H9 (cell line): ENCODE data around the gene SNRPD3. TPM values are rescaled to one million over a fixed set of nuclear protein-coding genes. Genes with fewer than 3 reads are reported as not detected.
"Not testable (repeated sequence)": the region's sequence is repeated elsewhere in the genome, so short reads cannot be mapped to it uniquely, and the experiment has no call there.

Experiments used
- DNase-seq: peaks from one replicate; pipeline ENCODE4 v3.0.0-alpha.2; 2017
- H2AFZ ChIP-seq: one replicate; pipeline ENCODE4 v1.6.1; 2013; ENCODE audit warnings: mild to moderate bottlenecking, low read length, control low read depth, moderate library complexity
- H2AK5ac ChIP-seq: 2 replicates; pipeline ENCODE4 v1.6.1; 2013; ENCODE audit warnings: low read length, control low read depth, mixed read lengths; ENCODE audit not compliant: insufficient read length
- H2BK120ac ChIP-seq: one replicate; pipeline ENCODE4 v1.6.1; 2013; ENCODE audit warnings: low read depth, mild to moderate bottlenecking, low read length, control low read depth, inconsistent platforms; ENCODE audit not compliant: poor library complexity, severe bottlenecking
- H2BK12ac ChIP-seq: 2 replicates; pipeline ENCODE4 v1.6.1; 2013; ENCODE audit warnings: low read length, control low read depth, mixed read lengths, low read depth; ENCODE audit not compliant: insufficient read length
- H2BK15ac ChIP-seq: 2 replicates; pipeline ENCODE4 v1.6.1; 2013; ENCODE audit warnings: low read depth, low read length, control low read depth
- H2BK20ac ChIP-seq: one replicate; pipeline ENCODE4 v1.6.1; 2013; ENCODE audit warnings: low read depth, mild to moderate bottlenecking, low read length, control low read depth, inconsistent platforms; ENCODE audit not compliant: poor library complexity, severe bottlenecking
- H2BK5ac ChIP-seq: 2 replicates; pipeline ENCODE4 v1.6.1; 2013; ENCODE audit warnings: low read length, control low read depth, mixed read lengths; ENCODE audit not compliant: insufficient read length
- H3K14ac ChIP-seq: 2 replicates; pipeline ENCODE4 v1.6.1; 2013; ENCODE audit warnings: low read length, control low read depth; ENCODE audit not compliant: insufficient read depth
- H3K18ac ChIP-seq: 2 replicates; pipeline ENCODE4 v1.6.1; 2013; ENCODE audit warnings: low read depth, mild to moderate bottlenecking, mixed read lengths, low read length, control low read depth; ENCODE audit not compliant: insufficient read length
- H3K23ac ChIP-seq: 2 replicates; pipeline ENCODE4 v1.6.1; 2013; ENCODE audit warnings: low read length, control low read depth, mixed read lengths, low read depth; ENCODE audit not compliant: insufficient read length
- H3K23me2 ChIP-seq: 2 replicates; pipeline ENCODE4 v1.6.1; 2013; ENCODE audit warnings: low read depth, mild to moderate bottlenecking, mixed read lengths, low read length, control low read depth; ENCODE audit not compliant: insufficient read length, poor library complexity, severe bottlenecking
- H3K27ac ChIP-seq: 2 replicates; pipeline ENCODE4 v1.5.1; 2013; ENCODE audit warnings: low read length, control low read depth, mixed read lengths, low read depth; ENCODE audit not compliant: insufficient read length
- H3K27me3 ChIP-seq: 2 replicates; pipeline ENCODE4 v1.6.1; 2013; ENCODE audit warnings: low read length, control low read depth, inconsistent platforms; ENCODE audit not compliant: insufficient read depth
- H3K4ac ChIP-seq: 2 replicates; pipeline ENCODE4 v1.6.1; 2013; ENCODE audit warnings: low read depth, mild to moderate bottlenecking, control low read depth, inconsistent platforms, low read length, moderate library complexity
- H3K4me1 ChIP-seq: 2 replicates; pipeline ENCODE4 v1.6.1; 2013; ENCODE audit warnings: low read length, control low read depth, inconsistent platforms; ENCODE audit not compliant: insufficient read depth
- H3K4me2 ChIP-seq: 2 replicates; pipeline ENCODE4 v1.6.1; 2013; ENCODE audit warnings: low read length, control low read depth, mixed read lengths; ENCODE audit not compliant: insufficient read length, insufficient read depth
- H3K56ac ChIP-seq: 2 replicates; pipeline ENCODE4 v1.6.1; 2013; ENCODE audit warnings: low read depth, mild to moderate bottlenecking, mixed read lengths, low read length, control low read depth; ENCODE audit not compliant: insufficient read length
- H3K79me1 ChIP-seq: 2 replicates; pipeline ENCODE4 v1.6.1; 2013; ENCODE audit warnings: low read depth, mild to moderate bottlenecking, moderate library complexity, low read length, control low read depth, inconsistent platforms; ENCODE audit not compliant: insufficient read depth, poor library complexity, severe bottlenecking
- H3K79me2 ChIP-seq: 2 replicates; pipeline ENCODE4 v1.6.1; 2013; ENCODE audit warnings: low read length, control low read depth, inconsistent platforms; ENCODE audit not compliant: insufficient read depth
- H3K9ac ChIP-seq: 2 replicates; pipeline ENCODE4 v1.6.1; 2013; ENCODE audit warnings: low read length, control low read depth, mixed read lengths; ENCODE audit not compliant: insufficient read length; ENCODE audit errors: extremely low read depth
- H3K9me3 ChIP-seq: one replicate; pipeline ENCODE4 v1.6.1; 2013; ENCODE audit warnings: low read depth, low read length, inconsistent platforms; ENCODE audit not compliant: control insufficient read depth
- H3T11ph ChIP-seq: one replicate; pipeline ENCODE4 v1.6.1; 2013; ENCODE audit warnings: mild to moderate bottlenecking, low read length, control low read depth, inconsistent platforms
- H4K20me1 ChIP-seq: one replicate; pipeline ENCODE4 v1.6.1; 2013; ENCODE audit not compliant: control insufficient read depth, insufficient read length, insufficient read depth
- H4K5ac ChIP-seq: 2 replicates; pipeline ENCODE4 v1.6.1; 2013; ENCODE audit warnings: low read depth, mild to moderate bottlenecking, mixed read lengths, low read length, control low read depth; ENCODE audit not compliant: insufficient read length
- H4K8ac ChIP-seq: replicated peaks from 2 replicates; pipeline ENCODE4 v1.6.1; 2013; ENCODE audit warnings: low read length, control low read depth, mixed read lengths, low read depth; ENCODE audit not compliant: insufficient read length
- H4K91ac ChIP-seq: 2 replicates; pipeline ENCODE4 v1.6.1; 2013; ENCODE audit warnings: low read depth, mild to moderate bottlenecking, moderate library complexity, mixed read lengths, low read length, control low read depth; ENCODE audit not compliant: insufficient read length
- H3K27ac Mint-ChIP-seq, 3 experiments: 2 replicates in 2 of 3; 3 replicates in 1 of 3; pipeline ENCODE4 v1.8.0; 2020 to 2021; ENCODE audit warnings: mixed read lengths in 3 of 3, mild to moderate bottlenecking in 1 of 3, moderate library complexity in 1 of 3
- H3K27me3 Mint-ChIP-seq: 2 replicates; pipeline ENCODE4 v1.8.0; 2021; ENCODE audit warnings: low read depth, mild to moderate bottlenecking, moderate library complexity, mixed read lengths
- H3K36me3 Mint-ChIP-seq, 3 experiments: 2 replicates in 2 of 3; 3 replicates in 1 of 3; pipeline ENCODE4 v1.8.0; 2020 to 2021; ENCODE audit warnings: low read depth in 3 of 3, mixed read lengths in 3 of 3; ENCODE audit not compliant: insufficient read depth in 1 of 3
- H3K4me1 Mint-ChIP-seq, 2 experiments: 2 replicates each; pipeline ENCODE4 v1.8.0; 2020; ENCODE audit warnings: mixed read lengths in 2 of 2
- H3K4me3 Mint-ChIP-seq, 2 experiments: 2 replicates in 1 of 2; 3 replicates in 1 of 2; pipeline ENCODE4 v1.8.0; 2020 to 2021; ENCODE audit warnings: mild to moderate bottlenecking in 2 of 2, mixed read lengths in 2 of 2, moderate library complexity in 1 of 2
- H3K9me3 Mint-ChIP-seq, 2 experiments: 2 replicates in 1 of 2; 3 replicates in 1 of 2; pipeline ENCODE4 v1.8.0; 2020; ENCODE audit warnings: mild to moderate bottlenecking in 2 of 2, mixed read lengths in 2 of 2, moderate library complexity in 1 of 2
- WGBS: extraction: QIAGEN DNeasy Blood & Tissue Kit; methylation state at CpG from one replicate; pipeline ENCODE4 v1.1.7; 2013; ENCODE audit warnings: missing lambda C conversion rate, low lambda C conversion rate, mixed read lengths; ENCODE audit not compliant: insufficient read length; ENCODE audit errors: extremely low coverage; 5-methylcytosine and 5-hydroxymethylcytosine counted together
- total RNA-seq: library from RNA; stranded (reverse); gene quantifications from 2 replicates; pipeline ENCODE4 v1.2.1, GENCODE V29; 2021
- TF ChIP-seq, protein P1 (sequence below): fragments of 200-600 bp; sonication (generic); conservative IDR thresholded peaks from 3 replicates; pipeline ENCODE4 v1.8.0; 2021; ENCODE audit warnings: antibody characterized with exemption, mild to moderate bottlenecking

Gene SNRPD3
- total RNA-seq, 1 experiment from 2014 or later = 212 TPM

DNA sequence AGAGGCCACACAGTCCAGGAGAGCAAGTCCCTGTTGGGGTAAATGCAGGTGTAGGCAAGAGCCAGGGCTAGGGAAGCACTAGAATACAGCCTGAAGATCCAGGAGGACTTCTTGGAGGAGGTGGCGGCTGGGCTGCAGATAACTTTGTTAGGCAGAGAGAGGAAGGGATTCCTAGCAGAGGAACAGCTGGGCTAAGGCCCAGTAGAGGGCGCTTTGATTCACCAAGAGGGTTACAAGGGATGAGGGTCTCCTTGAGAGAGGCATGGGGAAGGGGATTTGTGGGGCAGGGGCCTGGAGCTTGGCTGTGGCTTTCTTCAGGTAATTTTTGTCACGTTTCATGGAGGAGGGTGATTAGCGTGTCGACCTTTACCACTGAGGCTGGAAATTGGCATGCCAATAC is 65.4 kb downstream of the SNRPD3 start:
- no CpG with 5 or more reads among the region's 5 CpGs for WGBS
- not testable (repeated sequence) for H4K8ac ChIP-seq

DNA sequence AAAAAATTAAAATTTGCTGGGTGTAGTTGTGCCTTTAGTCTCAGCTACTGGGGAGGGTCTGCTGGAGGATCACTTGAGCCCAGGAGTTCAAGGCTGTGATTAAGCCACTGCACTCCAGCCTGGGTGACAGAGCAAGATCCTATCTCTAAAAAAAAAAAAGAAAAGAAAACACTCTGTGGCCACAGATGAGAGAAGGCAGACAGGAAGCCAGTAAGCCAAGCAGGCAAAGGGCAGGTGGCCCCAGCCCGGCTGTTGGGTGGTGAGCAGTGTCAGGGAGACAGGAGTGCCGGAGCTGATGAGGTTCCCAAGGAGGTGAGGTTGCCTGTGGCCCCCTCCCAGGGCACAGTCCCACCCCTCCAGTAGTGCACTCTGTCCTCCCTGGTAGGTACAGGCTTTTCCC is 66.8 kb downstream of the SNRPD3 start:
- H3K9me3 Mint-ChIP-seq, DNase-seq, H2BK5ac ChIP-seq, H3K23ac ChIP-seq, H3K4me1 ChIP-seq, H3K4ac ChIP-seq, H4K91ac ChIP-seq, H3K4me1 Mint-ChIP-seq, H3K9me3 ChIP-seq, H4K5ac ChIP-seq, H3K27ac ChIP-seq, H3K18ac ChIP-seq, H3K27me3 ChIP-seq, H3T11ph ChIP-seq, H3K14ac ChIP-seq, H3K9ac ChIP-seq, H3K27me3 Mint-ChIP-seq, H3K79me2 ChIP-seq, H2BK15ac ChIP-seq, H2BK120ac ChIP-seq, H3K56ac ChIP-seq, H4K8ac ChIP-seq, H3K36me3 Mint-ChIP-seq, H3K23me2 ChIP-seq, H2BK12ac ChIP-seq, H2BK20ac ChIP-seq, H2AFZ ChIP-seq, H2AK5ac ChIP-seq, H4K20me1 ChIP-seq, H3K27ac Mint-ChIP-seq, H3K79me1 ChIP-seq, H3K4me3 Mint-ChIP-seq, H3K4me2 ChIP-seq: not testable (repeated sequence)
- no CpG with 5 or more reads among the region's 2 CpGs for WGBS

More for the DNA sequence above, 65.4 kb downstream of the SNRPD3 start:
- not testable (repeated sequence) for H3K23me2 ChIP-seq, H2AFZ ChIP-seq, H2BK120ac ChIP-seq, H3T11ph ChIP-seq, H4K5ac ChIP-seq, H3K4me1 ChIP-seq, H2BK20ac ChIP-seq, H3K79me1 ChIP-seq, H3K9me3 Mint-ChIP-seq, H3K4me1 Mint-ChIP-seq, H3K4ac ChIP-seq, H3K4me2 ChIP-seq, H3K4me3 Mint-ChIP-seq, H3K23ac ChIP-seq, H3K36me3 Mint-ChIP-seq, H4K20me1 ChIP-seq, DNase-seq, H3K9me3 ChIP-seq, H3K27ac ChIP-seq, H4K91ac ChIP-seq, H3K9ac ChIP-seq, H2BK5ac ChIP-seq, H2AK5ac ChIP-seq, H2BK12ac ChIP-seq, H3K56ac ChIP-seq, H2BK15ac ChIP-seq, H3K18ac ChIP-seq, H3K14ac ChIP-seq, H3K79me2 ChIP-seq, H3K27me3 ChIP-seq, H3K27me3 Mint-ChIP-seq
- H3K27ac Mint-ChIP-seq = peak overlapping the region in 1 of 3 experiments; percentile 81; a peak in 1 of 7 replicates
- TF ChIP-seq, protein P1, sequence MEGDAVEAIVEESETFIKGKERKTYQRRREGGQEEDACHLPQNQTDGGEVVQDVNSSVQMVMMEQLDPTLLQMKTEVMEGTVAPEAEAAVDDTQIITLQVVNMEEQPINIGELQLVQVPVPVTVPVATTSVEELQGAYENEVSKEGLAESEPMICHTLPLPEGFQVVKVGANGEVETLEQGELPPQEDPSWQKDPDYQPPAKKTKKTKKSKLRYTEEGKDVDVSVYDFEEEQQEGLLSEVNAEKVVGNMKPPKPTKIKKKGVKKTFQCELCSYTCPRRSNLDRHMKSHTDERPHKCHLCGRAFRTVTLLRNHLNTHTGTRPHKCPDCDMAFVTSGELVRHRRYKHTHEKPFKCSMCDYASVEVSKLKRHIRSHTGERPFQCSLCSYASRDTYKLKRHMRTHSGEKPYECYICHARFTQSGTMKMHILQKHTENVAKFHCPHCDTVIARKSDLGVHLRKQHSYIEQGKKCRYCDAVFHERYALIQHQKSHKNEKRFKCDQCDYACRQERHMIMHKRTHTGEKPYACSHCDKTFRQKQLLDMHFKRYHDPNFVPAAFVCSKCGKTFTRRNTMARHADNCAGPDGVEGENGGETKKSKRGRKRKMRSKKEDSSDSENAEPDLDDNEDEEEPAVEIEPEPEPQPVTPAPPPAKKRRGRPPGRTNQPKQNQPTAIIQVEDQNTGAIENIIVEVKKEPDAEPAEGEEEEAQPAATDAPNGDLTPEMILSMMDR = peak; percentile 50
